Measurements from ENCODE around the gene HAPSTR1.

Gene HAPSTR1

GRCh38 chr16:9124444-9124843, 33.0 kb downstream of the HAPSTR1 start:
- no peak for DNase-seq

- no peak for DNase-seq
Measured at GRCh38 chr16:9124908-9125584, 33.6 kb downstream of the HAPSTR1 start.

GRCh38 chr16:9125658-9126505, 34.4 kb downstream of the HAPSTR1 start:
- no peak for DNase-seq

GRCh38 chr16:9126609-9127008, 35.2 kb downstream of the HAPSTR1 start:
- DNase-seq = peak in 1 of 3 donors; percentile 23

- DNase-seq = no peak
Measured at GRCh38 chr16:9128346-9129342, 37.2 kb downstream of the HAPSTR1 start.

- DNase-seq = no peak
Measured at GRCh38 chr16:9134306-9134705, 42.9 kb downstream of the HAPSTR1 start.

GRCh38 chr16:9134739-9135138, 43.3 kb downstream of the HAPSTR1 start:
- peak; percentile 69 to 70 (median 69) for DNase-seq

- no peak for DNase-seq
Measured at GRCh38 chr16:9135797-9136196, 44.4 kb downstream of the HAPSTR1 start.

GRCh38 chr16:9136596-9136995, 45.2 kb downstream of the HAPSTR1 start:
- no peak for DNase-seq

GRCh38 chr16:9138021-9138680, 46.7 kb downstream of the HAPSTR1 start:
- DNase-seq = no peak

- peak; percentile 67 to 82 (median 74) for DNase-seq
Measured at GRCh38 chr16:9138731-9139501, 47.5 kb downstream of the HAPSTR1 start.

GRCh38 chr16:9139965-9140364, 48.5 kb downstream of the HAPSTR1 start:
- peak; percentile 34 to 36 (median 34) for DNase-seq
